Measurements from ENCODE around the gene ZNF76. TPM values are rescaled to one million over a fixed set of nuclear protein-coding genes. Genes with fewer than 3 reads are reported as not detected.

Gene ZNF76
- total RNA-seq, 2 donors from 2014 or later: 48.6 to 55.7 TPM

DNA sequence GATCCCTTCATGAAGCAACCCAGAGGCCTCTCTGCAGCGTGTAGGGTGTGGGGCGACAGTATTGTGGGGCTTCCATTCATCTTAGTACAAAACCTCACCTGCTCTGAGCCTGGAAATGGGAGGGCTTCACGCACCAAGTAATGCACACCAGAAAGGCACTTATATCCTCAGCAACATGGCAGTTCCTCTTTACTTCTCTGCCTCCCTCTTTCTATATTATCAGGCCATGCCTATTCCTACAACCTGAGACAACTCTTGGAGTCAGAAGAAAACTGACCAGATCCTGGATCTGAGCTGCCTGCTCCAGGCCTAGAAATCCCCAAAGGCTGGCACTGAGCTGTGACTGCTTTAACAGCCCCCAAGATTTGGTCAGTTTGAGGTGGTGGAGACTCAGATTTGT is 7.6 kb upstream of the ZNF76 start:
- Mint-ChIP-seq H3K27ac (no peak overlapping the region), H3K9me3 (no peaks in the 10 kb centered on the region), H3K36me3 (no peaks in the 10 kb centered on the region)
- DNase-seq (ENCODE audit: low spot score in 2 of 2) (no peak), ATAC-seq (no peak)

DNA sequence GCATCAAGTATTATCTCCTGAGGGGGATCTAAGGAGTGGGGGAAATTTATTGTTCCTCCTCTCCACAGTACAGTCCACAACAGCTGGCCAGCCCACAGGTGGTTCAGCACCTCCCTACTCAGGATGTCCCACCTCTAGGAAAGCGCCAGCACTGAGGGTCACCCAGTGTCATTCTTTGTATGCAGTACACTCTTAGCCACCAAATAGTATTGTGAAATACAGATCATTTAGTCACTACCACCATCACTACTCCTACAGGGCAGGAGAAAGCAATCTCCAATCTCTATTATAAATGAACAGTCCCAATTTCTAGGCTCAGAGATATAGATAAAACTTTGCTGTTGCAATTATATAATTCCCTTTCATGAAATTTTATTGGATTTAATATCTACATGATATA is 6.3 kb upstream of the ZNF76 start:
- no peaks in the 10 kb centered on the region for H3K36me3 Mint-ChIP-seq
- DNase-seq (ENCODE audit: low spot score in 2 of 2) (no peak), ATAC-seq (no peak)
- H3K9me3 Mint-ChIP-seq: no peaks in the 10 kb centered on the region
- peak overlapping the region in 1 of 2 donors; percentile 17 for H3K27ac Mint-ChIP-seq

DNA sequence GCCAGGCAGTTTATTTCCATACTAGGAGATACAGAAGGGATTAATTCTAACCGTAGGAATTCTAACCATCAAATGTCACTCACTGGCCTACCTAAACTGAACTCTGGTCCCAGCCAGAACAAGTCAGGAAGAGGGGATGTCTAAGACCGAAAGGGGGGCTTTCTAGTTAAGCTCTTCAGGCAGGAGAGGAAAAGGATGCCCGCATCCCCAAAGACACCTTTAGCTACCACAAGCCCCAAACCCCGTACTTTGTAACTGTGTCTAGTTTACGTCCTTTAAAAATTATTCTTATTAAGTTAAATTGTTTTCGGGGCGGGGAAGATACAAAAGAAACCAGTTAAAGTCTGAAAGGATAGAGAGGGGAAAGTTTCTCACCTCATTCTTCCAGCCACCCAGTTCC is 1.2 kb upstream of the ZNF76 start:
- peak overlapping the region; percentile 93 to 96 for H3K27ac Mint-ChIP-seq
- H3K36me3 Mint-ChIP-seq: peaks cover 0 to 12% of the 10 kb centered on the region in 2 donors
- ATAC-seq (no peak), DNase-seq (ENCODE audit: low spot score in 2 of 2) (no peak)
- H3K9me3 Mint-ChIP-seq: no peaks in the 10 kb centered on the region

DNA sequence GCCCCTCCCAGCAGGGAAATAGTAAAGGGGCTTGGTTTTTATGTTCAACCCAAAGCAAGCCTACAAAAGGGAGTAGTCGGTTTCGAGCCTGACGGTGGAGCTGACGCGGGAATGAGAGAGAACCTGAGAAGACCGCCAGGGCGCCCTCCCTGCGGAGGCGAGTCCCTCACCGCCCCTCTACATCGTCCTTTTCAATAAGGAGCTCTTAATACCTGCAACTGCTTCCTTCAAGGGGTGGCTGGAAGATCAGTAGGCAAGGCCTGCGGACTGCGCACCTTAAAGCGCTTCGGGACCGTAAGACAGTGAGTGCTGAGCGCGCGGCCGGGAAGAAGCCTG is 709 bp upstream of the ZNF76 start:
- no peak for DNase-seq (ENCODE audit: low spot score in 2 of 2)
- Mint-ChIP-seq H3K27ac (peak overlapping the region; percentile 93 to 96), H3K9me3 (no peaks in the 10 kb centered on the region), H3K36me3 (peaks cover 0 to 12% of the 10 kb centered on the region in 2 donors)
- peak; percentile 11 to 33 for ATAC-seq

DNA sequence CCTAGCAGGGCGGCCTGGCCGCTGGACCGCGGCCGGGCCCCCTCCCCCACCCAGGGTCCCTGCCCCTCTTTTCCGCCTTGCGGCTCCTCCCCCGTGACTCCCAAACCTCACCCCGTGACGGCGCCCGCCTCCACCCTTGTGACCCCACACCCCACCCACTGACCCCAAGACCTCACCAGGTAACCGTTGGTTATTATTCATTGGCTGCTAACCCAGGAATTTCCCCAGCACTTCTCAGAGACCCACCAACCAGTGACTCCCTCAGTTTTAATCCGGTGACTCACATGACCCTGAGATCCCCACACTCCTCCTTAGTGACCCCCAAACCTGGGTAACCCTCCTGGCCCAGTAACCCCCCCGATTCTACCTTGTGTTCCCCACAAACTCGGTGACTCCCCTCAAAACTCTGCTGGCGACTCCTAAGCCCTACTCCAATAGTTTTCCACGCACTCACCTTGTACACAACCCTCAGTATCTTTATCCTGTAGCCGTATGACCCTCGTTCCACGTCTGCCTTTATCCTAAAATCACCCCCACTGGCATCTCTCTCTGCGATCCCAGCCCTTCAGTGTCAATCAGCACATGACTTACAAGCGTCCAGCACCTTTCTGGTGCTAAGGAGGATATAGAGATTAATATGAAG is 534 bp downstream of the ZNF76 start:
- Mint-ChIP-seq H3K36me3 (peaks cover 0 to 12% of the 10 kb centered on the region in 2 donors), H3K9me3 (no peaks in the 10 kb centered on the region), H3K27ac (peak overlapping the region; percentile 95 to 96)
- DNase-seq (ENCODE audit: low spot score in 2 of 2) (peak; percentile 65 to 75), ATAC-seq (peak; percentile 44 to 69)

DNA sequence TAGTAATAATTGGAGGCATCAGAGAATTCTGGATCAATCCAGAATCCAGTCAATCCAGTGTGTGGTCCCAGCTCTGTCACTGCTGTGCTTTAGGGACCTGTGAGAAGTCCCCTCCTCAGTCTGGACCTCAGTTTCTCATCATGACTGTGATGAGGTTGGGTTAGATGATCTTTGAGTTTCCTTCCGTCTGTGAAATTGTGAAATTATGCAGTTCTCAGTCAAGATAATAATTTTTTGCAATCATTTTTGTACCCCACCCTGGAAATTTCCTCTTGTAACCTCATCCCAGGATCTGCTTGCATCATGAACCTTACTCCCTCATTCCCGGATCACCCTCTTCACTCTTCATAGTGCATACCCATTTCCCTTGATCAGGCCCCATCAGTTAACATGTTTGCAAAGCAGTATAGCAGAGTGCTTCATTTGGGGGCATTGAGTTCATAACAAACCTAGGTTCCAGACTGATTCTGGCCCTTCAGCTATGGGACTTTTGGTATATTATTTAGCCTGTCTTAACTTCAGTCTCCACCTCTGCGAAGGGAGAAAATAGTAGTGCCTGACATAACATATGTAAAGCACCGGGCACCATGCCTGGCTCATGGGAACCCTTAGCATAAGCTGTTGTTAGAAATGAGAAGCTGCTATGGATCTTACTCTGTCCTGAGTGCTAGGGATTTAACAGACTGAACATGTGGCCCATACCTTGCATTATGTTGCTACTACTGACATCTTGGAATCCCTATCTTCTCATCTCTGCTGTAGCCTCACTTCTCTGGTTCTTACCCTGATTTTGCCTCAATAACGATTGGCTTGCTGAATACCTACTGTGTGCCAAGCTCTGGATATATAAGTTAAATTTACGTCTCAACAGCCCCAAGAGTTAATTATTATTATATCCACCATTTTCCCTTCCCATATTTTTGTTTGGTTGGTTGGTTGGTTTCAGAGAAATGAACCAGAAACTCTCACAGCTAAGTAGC is 1.3 kb downstream of the ZNF76 start:
- no peaks in the 10 kb centered on the region for H3K9me3 Mint-ChIP-seq
- H3K27ac Mint-ChIP-seq: peak overlapping the region; percentile 95 to 96
- DNase-seq (ENCODE audit: low spot score in 2 of 2) (no peak), ATAC-seq (no peak)
- peaks cover 0 to 12% of the 10 kb centered on the region in 2 donors for H3K36me3 Mint-ChIP-seq

DNA sequence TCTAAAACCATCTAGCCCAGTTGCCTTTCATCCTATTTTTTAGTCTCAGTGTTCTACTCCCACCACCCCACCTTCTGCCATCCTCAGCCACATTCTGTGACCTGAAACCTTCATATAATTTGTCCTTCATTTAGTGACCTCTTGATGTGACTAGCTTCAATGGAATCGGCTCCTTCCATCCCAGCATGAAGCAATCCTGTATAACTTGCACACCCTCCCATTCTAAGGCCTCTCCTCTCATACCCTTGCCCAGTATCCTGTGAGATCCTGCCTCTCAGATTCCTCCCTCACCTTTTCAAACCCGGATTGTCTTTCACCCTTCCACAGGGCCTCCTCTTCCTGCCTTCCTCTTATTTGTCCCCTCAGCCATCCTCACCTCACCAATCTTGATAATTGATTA is 3.1 kb downstream of the ZNF76 start:
- Mint-ChIP-seq H3K36me3 (peaks cover 0 to 12% of the 10 kb centered on the region in 2 donors), H3K27ac (peak overlapping the region in 1 of 2 donors; percentile 24), H3K9me3 (no peaks in the 10 kb centered on the region)
- ATAC-seq (no peak), DNase-seq (ENCODE audit: low spot score in 2 of 2) (no peak)

DNA sequence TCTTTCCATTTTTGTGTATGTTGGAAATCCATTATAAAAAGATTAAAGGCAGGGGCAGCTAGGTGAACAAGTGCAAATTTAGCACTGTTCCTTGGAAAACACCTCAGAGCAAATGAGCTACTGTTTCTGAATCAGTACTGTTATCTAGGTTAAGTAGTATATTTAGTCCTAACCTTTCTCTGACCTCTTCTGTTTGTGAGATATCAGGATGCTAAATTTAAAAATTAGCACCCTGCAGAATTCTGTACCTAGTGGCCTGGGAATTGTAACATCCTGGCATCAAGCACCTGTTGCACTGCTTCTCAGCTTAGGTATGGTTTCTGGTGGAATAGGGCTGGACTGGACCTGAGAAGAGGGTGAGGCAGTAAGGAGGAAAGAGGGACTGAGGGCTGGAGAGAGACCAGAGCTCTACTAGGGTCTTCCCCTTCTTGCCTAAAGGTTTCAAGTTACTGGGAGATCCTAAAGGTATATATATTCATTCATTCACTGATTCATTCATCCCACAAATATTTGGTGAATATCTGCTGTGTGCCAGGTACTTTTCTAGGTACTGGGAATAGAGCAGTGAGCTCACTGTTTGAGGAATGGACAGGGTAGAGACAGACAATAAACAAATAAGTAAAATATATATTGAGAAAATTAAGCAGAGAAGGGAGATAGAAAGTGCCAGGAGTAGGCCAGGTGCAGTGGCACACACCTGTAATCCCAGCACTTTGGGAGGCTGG is 5.2 kb downstream of the ZNF76 start:
- ATAC-seq (no peak), DNase-seq (ENCODE audit: low spot score in 2 of 2) (no peak)
- H3K36me3 Mint-ChIP-seq: peaks cover 0 to 5% of the 10 kb centered on the region in 2 donors
- peak overlapping the region in 1 of 2 donors; percentile 29 for H3K27ac Mint-ChIP-seq
- H3K9me3 Mint-ChIP-seq: no peaks in the 10 kb centered on the region

DNA sequence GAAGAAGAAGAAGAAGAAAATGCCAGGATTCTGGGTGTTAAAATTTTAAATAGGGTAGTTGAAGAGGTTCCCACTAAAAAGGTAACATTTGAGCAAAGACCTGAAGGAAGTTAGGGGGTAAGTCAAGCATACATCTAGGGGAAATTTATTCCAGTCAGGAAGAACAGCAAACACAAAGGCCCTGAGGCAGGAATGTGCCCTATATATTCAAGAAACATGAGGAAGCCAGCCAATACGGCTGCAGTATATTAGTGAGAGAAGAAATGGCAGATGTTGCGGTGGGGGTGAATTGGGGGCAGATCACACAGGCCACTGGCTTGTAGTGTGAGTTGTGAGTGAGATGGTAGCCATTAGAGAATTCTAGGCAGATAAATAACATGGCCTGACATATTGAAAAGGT is 6.0 kb downstream of the ZNF76 start:
- ATAC-seq: no peak
- DNase-seq (ENCODE audit: low spot score in 2 of 2): no peak
- Mint-ChIP-seq H3K27ac (peak overlapping the region in 1 of 2 donors; percentile 39), H3K36me3 (peaks cover 0 to under 1% of the 10 kb centered on the region in 2 donors), H3K9me3 (no peaks in the 10 kb centered on the region)

DNA sequence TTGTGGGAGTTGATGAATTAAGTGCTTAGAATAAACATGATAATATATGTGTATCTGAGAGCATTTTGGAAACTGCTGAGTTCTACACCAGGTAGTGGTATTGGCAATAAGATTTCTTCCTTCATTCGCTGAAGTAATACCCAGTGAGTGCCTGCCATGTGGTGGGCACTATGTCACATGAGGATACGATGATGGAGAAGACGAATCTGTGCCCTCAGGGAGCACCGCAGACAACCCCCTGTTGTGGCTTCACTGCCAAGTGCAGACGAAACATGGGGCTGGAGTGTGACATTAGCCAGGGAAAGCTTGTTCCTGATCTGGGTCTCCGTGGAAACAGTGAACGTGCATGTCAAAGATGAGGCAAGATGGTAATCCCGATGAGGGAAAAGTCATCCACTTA is 7.9 kb downstream of the ZNF76 start:
- Mint-ChIP-seq H3K36me3 (no peaks in the 10 kb centered on the region), H3K9me3 (no peaks in the 10 kb centered on the region), H3K27ac (no peak overlapping the region)
- no peak for DNase-seq (ENCODE audit: low spot score in 2 of 2)
- no peak for ATAC-seq

DNA sequence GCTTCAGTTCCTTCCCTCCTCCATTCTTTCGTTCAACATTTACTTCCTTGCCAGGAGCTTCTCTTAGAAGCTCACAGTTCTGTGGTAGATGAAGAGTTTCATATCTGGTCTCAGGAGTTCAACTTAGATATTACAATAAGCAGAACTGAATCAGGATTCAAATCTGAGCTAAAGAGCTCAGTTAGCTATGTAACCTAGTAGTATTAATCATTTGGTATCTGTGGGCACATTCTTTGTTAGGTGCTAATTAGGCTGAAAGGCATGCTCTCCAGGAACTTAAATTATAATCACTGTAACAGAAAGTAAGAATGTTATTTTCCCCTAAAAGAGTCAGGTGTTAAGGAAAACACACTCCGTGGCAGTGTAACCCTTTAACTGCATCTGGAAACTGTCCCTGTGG is 8.4 kb downstream of the ZNF76 start:
- DNase-seq (ENCODE audit: low spot score in 2 of 2) (no peak), ATAC-seq (no peak)
- Mint-ChIP-seq H3K36me3 (no peaks in the 10 kb centered on the region), H3K27ac (no peak overlapping the region), H3K9me3 (no peaks in the 10 kb centered on the region)

DNA sequence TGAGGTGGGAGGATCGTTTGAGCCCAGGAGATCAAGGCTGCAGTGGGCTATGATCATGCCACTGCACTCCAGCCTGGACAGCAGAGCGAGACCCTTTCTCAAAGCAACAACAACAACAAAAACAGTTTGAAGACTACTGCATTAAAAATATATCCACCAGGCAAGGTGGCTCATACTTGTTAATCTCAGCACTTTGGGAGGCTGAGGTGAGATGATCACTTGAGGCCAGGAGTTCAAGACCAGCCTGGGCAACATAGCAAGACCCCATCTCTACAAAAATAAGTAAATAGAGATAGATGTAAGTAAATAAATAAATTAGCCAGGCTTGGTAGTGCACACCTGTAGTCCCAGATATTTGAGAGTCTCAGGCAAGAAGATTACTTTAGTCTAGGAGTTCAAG is 12.5 kb downstream of the ZNF76 start:
- H3K27ac Mint-ChIP-seq: no peak overlapping the region
- no peak for ATAC-seq
- H3K36me3 Mint-ChIP-seq: no peaks in the 10 kb centered on the region
- H3K9me3 Mint-ChIP-seq: no peaks in the 10 kb centered on the region
- no peak for DNase-seq (ENCODE audit: low spot score in 2 of 2)

DNA sequence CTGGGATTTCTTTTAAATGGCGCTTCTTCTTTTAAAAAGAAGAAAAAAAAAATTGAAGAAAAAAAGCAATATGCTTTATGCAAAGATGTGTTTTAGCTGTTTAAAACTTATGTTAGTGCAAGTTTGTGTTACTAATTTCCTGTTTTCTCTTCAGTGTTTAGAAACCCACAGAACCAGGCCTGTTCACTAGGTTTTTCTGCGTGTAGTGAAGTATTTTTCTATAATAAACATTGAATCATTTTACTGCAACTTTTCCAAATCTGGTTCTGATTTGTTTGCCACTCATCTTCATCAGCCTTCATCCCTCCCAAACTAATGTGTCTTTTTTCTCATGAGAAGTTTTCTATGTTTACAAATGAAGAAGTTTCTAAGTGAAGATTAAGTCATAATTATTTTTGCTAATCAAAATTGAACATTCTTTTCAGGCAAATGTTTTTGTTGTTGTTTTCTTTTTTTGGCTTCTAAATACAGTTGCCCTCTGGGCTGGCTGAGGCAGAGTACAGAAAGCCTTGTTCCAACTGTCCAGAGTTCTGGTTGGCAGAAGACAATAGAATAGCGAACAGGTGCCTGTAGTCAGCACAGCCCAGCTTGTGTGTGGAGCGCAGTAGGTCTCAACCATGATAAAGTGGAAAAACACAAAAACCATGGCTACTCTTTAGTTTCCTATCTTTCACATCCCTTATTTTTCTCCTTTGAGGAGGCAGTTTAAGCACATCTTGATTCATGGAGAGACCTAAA is 14.5 kb downstream of the ZNF76 start:
- Mint-ChIP-seq H3K36me3 (no peaks in the 10 kb centered on the region), H3K27ac (no peak overlapping the region), H3K9me3 (no peaks in the 10 kb centered on the region)
- ATAC-seq (no peak), DNase-seq (ENCODE audit: low spot score in 2 of 2) (no peak)

DNA sequence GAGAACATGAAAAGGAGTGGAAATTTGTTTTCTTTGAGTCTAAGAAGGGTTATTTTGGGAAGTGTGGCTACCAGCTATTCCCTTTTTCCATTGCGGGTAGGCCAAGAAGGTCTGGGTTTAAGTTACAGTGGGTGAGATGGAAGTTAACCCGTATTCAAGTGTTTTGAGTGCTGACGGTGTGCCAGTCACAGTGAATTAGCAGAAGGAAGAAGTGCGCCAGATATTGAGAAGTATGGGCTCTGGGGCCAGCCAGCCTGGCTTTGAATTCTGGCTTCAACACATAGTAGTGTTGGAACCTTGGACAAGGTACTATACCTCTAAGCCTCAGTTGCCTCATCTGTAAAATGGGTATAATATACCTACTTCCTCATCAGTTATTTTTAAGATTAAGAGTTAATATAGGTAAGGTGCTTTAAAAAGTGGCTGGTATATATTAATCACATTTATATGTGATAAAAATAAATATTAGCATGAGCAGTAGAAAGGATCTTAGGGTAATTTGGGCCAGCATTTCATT is 16.3 kb downstream of the ZNF76 start:
- Mint-ChIP-seq H3K9me3 (no peaks in the 10 kb centered on the region), H3K36me3 (no peaks in the 10 kb centered on the region), H3K27ac (peak overlapping the region in 1 of 2 donors; percentile 50)
- DNase-seq (ENCODE audit: low spot score in 2 of 2) (no peak), ATAC-seq (no peak)

DNA sequence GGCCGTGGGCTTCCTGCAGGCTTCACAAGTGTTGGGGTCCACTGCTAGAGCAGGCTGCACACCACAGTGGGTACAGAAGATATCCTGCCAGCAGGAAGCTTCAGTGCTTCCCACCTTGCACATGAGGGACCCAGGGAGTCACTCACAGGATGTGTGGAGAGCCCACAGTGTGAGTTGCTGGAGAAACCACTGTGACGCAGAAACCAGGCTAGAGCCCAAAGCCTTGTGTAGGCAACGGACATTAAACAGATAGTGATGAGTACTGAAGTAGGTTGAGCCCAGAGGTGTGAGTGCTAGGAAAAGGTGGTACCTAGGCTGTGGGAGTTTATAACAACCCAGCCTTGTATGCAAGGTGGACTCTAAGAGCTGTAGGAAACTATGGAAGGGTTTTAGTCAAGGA is 19.2 kb downstream of the ZNF76 start:
- no peak for ATAC-seq
- H3K9me3 Mint-ChIP-seq: no peaks in the 10 kb centered on the region
- no peak overlapping the region for H3K27ac Mint-ChIP-seq
- no peaks in the 10 kb centered on the region for H3K36me3 Mint-ChIP-seq
- DNase-seq (ENCODE audit: low spot score in 2 of 2): no peak

DNA sequence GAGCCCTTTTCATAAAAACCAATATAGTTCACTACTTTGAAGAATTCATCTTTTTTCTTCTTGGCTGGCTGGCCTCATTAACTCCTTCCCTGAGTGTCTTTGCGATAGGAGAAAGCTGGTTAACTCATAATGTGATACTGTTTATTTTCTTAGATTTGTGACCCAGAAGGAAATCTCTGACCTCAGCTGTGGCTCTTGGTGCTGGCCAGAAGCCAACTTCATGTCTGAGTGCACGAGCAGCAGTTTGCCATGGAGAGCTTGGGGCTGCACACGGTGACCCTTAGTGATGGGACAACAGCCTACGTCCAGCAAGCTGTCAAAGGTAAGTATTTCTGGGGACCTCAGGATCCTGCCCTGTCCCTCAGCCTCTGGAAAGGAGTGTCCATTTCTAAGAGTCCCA is 21.4 kb downstream of the ZNF76 start:
- H3K9me3 Mint-ChIP-seq: no peaks in the 10 kb centered on the region
- no peak for ATAC-seq

More for the DNA sequence above, 21.4 kb downstream of the ZNF76 start:
- DNase-seq (ENCODE audit: low spot score in 2 of 2): no peak
- Mint-ChIP-seq H3K27ac (no peak overlapping the region), H3K36me3 (no peaks in the 10 kb centered on the region)
